ENCODE results near the gene SLC25A43.
"Not testable (repeated sequence)": the region's sequence is repeated elsewhere in the genome, so short reads cannot be mapped to it uniquely, and the experiment has no call there.

The SLC25A43 gene

DNA sequence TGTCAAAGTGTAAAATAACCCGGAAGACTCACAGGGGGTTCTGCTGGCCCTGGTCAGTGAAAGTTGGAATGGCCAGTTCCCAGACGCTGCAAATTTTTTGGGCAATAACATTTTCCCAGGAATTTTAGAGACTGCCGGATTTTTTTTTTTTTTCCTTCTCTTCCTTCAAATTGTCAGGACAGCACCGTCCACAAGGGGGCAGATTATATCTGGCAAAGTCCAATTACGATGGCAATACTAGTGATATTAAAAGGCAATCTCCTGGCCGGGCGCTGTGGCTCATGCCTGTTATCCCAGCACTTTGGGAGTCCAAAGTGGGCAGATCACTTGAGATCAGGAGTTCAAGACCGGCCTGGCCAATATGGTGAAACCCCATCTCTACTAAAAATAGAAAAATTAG is 89.6 kb downstream of the SLC25A43 start:
- H3K4me3 ChIP-seq (ENCODE audit: low read depth, low read length), result no peak overlapping the region
- TF ChIP-seq, protein P1, sequence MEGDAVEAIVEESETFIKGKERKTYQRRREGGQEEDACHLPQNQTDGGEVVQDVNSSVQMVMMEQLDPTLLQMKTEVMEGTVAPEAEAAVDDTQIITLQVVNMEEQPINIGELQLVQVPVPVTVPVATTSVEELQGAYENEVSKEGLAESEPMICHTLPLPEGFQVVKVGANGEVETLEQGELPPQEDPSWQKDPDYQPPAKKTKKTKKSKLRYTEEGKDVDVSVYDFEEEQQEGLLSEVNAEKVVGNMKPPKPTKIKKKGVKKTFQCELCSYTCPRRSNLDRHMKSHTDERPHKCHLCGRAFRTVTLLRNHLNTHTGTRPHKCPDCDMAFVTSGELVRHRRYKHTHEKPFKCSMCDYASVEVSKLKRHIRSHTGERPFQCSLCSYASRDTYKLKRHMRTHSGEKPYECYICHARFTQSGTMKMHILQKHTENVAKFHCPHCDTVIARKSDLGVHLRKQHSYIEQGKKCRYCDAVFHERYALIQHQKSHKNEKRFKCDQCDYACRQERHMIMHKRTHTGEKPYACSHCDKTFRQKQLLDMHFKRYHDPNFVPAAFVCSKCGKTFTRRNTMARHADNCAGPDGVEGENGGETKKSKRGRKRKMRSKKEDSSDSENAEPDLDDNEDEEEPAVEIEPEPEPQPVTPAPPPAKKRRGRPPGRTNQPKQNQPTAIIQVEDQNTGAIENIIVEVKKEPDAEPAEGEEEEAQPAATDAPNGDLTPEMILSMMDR (IDR thresholded peaks at IDR 0.05; ENCODE audit: low read depth, low read length), result peak; percentile 54

DNA sequence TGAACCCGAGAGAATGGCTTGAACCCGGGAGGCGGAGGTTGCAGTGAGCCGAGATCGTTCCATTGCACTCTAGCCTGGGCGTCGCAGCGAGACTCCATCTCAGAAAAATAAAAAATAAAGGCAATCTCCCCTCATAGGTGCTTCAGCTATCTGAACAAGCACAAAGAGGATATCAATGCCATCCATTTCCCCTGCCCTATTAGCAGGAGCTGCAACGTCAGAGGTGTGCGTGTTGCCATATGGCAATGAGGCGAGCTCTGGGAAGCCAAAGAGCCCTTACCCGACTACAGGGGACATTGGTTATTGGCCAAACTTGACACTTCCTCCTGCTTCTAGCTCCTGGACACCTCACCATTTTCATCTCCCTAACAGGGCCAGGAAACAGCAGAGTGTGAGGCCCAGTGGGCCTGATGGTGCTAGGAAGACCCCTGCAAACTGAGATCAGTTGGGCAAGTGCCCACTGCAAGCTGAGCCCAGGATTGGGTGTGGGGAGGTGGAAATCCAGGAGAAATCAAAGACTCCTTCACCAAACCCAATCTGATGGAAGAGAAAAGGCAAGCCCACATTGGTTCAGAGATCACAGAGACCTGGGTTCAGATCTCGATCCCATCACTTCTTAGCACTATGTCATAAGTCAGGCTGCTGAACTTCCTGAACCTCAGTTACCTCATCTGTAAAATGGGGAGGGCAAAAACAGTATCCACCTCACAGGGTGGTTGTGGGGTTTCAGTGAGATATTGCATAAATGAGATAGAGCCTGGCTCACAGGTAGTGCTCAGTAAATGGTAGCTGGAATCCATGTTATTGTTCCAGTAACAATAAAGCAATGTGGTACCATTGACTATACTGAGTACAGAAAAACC is 90.3 kb downstream of the SLC25A43 start:
- no peak overlapping the region for H3K4me3 ChIP-seq (ENCODE audit: low read depth, low read length)
- TF ChIP-seq, protein P1 (IDR thresholded peaks at IDR 0.05; ENCODE audit: low read depth, low read length), result no peak

DNA sequence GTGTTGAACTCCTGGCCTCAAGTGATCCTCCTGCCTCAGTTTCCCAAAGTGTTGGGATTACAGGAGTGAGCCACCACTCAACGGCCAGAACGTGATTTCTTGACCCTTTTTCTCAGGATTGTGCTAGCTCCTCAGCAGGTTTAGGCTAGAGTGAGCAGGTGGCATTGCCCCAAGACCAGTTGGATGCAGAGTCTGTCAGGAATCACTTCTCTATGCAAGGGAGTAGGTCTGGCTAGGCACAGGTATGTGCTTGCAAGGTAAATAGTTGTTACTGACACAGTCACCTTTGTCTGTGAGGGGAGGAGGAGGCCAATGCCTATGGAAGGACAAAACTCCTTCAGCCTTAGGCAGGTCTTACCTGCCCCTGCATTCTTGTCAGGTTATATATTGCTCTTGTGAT is 93.3 kb downstream of the SLC25A43 start:
- TF ChIP-seq, protein P1 (IDR thresholded peaks at IDR 0.05; ENCODE audit: low read depth, low read length), result no peak
- no peak overlapping the region for H3K4me3 ChIP-seq (ENCODE audit: low read depth, low read length)

DNA sequence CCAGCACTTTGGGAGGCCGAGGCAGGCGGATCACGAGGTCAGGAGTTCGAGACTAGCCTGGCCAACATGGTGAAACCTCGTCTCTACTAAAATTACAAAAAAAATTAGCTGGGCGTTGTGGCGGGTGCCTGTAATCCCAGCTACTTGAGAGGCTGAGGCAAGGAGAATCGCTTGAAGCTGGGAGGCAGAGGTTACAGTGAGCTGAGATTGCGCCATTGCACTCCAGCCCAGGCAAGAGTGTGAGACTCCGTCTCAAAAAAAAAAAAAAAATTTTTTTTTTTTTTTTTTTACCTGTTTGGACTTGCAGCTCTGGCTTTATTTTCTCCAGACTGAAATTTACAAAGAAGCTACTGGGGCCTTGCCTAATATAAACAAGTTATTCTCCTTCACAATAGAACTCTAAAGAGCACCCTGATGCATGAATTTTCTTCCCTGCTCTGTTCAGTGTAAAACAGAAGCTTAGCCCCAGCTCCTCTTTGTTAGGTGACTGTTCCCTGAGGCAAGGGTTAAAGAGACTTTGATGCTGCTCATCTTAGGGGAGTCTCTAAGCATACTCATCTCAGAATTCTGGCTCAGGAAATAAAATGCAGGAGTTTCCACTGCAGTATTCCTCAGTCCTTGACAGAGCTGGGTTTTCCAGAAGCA is 94.8 kb downstream of the SLC25A43 start:
- not testable (repeated sequence) for H3K4me3 ChIP-seq (ENCODE audit: low read depth, low read length)

DNA sequence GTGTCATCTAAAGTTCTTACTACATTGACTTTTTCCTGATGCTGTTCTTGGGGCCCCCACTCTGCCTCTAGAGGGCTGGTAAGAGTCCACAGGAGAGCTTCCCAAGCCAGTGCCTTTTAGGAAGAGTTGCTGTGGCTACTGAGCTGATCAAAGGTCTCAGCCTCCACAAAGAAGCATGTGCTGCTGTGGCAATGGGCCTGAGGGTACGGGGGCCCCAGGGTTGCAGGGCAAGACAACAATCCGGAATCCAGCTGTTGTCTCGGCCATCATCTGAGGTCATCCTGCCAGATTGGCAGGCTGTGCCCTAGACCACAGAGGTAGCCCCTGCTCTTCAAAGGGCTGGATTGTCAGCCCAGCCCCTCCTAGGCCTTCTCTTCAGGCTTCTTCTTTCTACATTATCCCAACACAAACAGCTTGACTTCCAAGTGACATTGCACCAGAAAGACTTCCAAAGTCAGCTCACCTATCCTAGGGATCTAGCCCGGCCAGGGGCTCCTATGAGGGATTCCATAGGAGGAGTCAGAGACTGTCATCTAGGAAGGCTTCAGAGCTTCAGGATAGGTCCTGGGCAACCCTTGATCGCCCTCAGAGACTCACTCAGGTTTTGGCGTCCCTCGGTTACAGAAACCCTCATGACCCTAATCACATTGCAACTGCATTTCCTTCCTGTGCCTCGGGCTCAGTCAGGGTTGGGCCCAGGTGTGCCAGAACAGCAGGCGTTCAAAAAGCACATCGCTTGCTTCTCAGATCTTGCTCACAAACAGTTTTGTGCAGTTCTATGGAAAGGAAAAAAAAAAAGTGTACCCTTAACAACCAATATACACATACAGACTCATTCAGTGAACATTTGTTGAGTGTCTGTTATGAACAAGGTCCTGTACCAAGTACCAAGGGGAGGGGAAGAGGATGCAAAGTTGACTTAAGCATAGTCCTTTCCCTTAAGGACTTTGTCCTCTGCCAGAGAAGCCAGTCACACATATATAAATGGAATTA is 96.9 kb downstream of the SLC25A43 start:
- H3K4me3 ChIP-seq (ENCODE audit: low read depth, low read length), result no peak overlapping the region
- TF ChIP-seq, protein P1 (IDR thresholded peaks at IDR 0.05; ENCODE audit: low read depth, low read length), result no peak

DNA sequence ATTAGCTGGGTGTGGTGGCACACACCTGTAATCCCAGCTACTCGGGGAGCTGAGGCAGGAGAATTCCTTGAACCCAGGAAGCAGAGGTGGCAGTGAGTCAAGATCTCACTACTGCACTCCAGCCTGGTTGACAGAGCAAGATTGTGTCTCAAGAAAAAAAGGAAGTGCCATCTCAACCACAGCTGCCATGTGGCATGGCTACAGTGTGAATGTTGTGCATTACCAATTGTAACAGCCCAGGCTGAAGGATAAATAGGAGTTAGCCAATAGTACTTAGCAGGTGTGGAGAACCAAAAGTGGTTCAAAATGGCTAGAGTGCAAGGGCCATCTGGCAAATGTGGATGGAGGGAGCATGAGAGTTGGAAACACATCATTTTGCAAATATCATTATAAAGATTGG is 98.0 kb downstream of the SLC25A43 start:
- no peak overlapping the region for H3K4me3 ChIP-seq (ENCODE audit: low read depth, low read length)
- TF ChIP-seq, protein P1 (IDR thresholded peaks at IDR 0.05; ENCODE audit: low read depth, low read length), result no peak

DNA sequence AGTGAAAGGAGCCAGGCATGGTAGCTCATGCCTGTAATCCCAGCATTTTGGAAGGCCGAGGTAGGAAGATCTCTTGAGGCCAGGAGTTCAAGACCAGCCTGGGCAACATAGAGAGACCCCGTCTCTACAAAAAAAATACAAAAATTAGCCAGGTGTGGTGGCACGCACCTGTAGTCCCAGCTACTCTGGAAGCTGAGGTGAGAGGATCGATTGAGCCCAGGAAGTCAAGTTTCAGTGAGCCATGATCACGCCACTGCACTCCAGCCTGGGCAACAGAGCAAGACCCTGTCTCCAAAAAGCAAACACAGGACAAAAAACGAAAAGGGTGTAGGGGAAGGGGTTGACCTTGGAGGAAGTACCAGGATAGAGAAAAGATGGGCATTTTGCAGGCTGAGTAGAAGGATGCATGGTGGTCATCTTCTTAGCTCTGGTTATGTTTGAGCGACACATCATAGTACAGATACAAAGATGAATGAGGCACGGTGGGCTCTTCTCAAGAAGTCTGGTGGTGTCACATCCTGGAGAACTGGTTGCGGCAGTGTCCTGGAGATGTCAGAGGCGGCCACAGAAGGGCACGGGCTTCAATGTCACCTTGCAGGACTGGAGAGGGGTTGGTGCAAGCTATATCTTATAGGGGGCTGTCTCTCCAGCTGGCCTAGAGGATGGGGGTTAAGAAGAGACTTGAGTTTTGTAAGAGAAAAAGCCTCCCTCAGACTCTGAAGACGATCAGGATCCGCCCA is 101.1 kb downstream of the SLC25A43 start:
- TF ChIP-seq, protein P1 (IDR thresholded peaks at IDR 0.05; ENCODE audit: low read depth, low read length), result no peak
- H3K4me3 ChIP-seq (ENCODE audit: low read depth, low read length), result no peak overlapping the region

All from WI38 (cell line).